ENCODE measurements around the gene TXNRD3. TPM values are rescaled to one million over a fixed set of nuclear protein-coding genes. Genes with fewer than 3 reads are reported as not detected.

The TXNRD3 gene
- total RNA-seq, 2 experiments from 2014 or later = not detected

- POLR2A ChIA-PET = no interaction called here
Measured at GRCh38 chr3:126679318-126679751, 24.4 kb upstream of the TXNRD3 start.

GRCh38 chr3:126678693-126679317, 23.9 kb upstream of the TXNRD3 start:
- H3K36me3 ChIP-seq (ENCODE audit: insufficient read depth, low read length) = no peaks in the 10 kb centered on the region
- H3K27ac ChIP-seq (ENCODE audit: low read depth, low read length, poor library complexity, severe bottlenecking) = peak overlapping the region; percentile 38
- TF ChIP-seq CTCF (conservative IDR thresholded peaks at IDR 0.05; ENCODE audit: low read length) (no peak), EZH2phosphoT487 (IDR thresholded peaks at IDR 0.05; ENCODE audit: borderline replicate concordance, low read depth, low read length) (no peak)
- no peaks in the 10 kb centered on the region for H4K20me1 ChIP-seq (ENCODE audit: insufficient read depth, low read length)
- ChIA-PET CTCF (ENCODE audit: unreplicated experiment) (interaction anchor here (0.6 to 1.0 kb wide), 3 partner anchors 69 to 770 kb away, joined by 4 to 9 read pairs (median 4); no protein-coding TSS in a partner anchor), POLR2A (no interaction called here)
- peak overlapping the region; percentile 34 for H3K4me3 ChIP-seq (ENCODE audit: low read depth, low read length, poor library complexity, severe bottlenecking)
- no peaks in the 10 kb centered on the region for H3K79me2 ChIP-seq (ENCODE audit: insufficient read depth, low read depth, low read length)
- H3K4me2 ChIP-seq (ENCODE audit: low read length) = peak overlapping the region; percentile 67
- BruUV-seq (replicated peaks) = no TSS peak
- peaks cover 27% of the 10 kb centered on the region for H3K4me1 ChIP-seq (ENCODE audit: insufficient read depth, low read length, poor library complexity, severe bottlenecking)
- peak; percentile 78 for DNase-seq (ENCODE audit: low spot score)
- intact Hi-C loops (cut with micrococcal nuclease; ENCODE audit: unreplicated experiment) = loop anchor here (1.0 to 10.0 kb wide), 3 partner anchors 303 to 866 kb away; no protein-coding TSS in a partner anchor
- no peaks in the 10 kb centered on the region for H3K9me2 ChIP-seq (ENCODE audit: insufficient read depth, low read length)
- H2AFZ ChIP-seq (ENCODE audit: low read length) = peak overlapping the region; percentile 47
- no peaks in the 10 kb centered on the region for H3K9me3 ChIP-seq (ENCODE audit: low read length)

More at GRCh38 chr3:126679318-126679751, 24.4 kb upstream of the TXNRD3 start:
- intact Hi-C loops (cut with micrococcal nuclease; ENCODE audit: unreplicated experiment) = loop anchor here (1.0 to 10.0 kb wide), 3 partner anchors 303 to 865 kb away; no protein-coding TSS in a partner anchor
- Histone ChIP-seq H3K36me3 (ENCODE audit: insufficient read depth, low read length) (no peaks in the 10 kb centered on the region), H2AFZ (ENCODE audit: low read length) (peak overlapping the region; percentile 47), H4K20me1 (ENCODE audit: insufficient read depth, low read length) (no peaks in the 10 kb centered on the region), H3K9me3 (ENCODE audit: low read length) (no peaks in the 10 kb centered on the region), H3K27ac (ENCODE audit: low read depth, low read length, poor library complexity, severe bottlenecking) (peak overlapping the region; percentile 38), H3K4me2 (ENCODE audit: low read length) (peak overlapping the region; percentile 67), H3K79me2 (ENCODE audit: insufficient read depth, low read depth, low read length) (no peaks in the 10 kb centered on the region), H3K9me2 (ENCODE audit: insufficient read depth, low read length) (no peaks in the 10 kb centered on the region), H3K4me3 (ENCODE audit: low read depth, low read length, poor library complexity, severe bottlenecking) (peak overlapping the region; percentile 34), H3K4me1 (ENCODE audit: insufficient read depth, low read length, poor library complexity, severe bottlenecking) (peaks cover 27% of the 10 kb centered on the region)
- CTCF ChIA-PET (ENCODE audit: unreplicated experiment) = interaction anchor here (0.6 to 1.0 kb wide), 2 partner anchors 698 to 770 kb away, joined by 4 to 9 read pairs; no protein-coding TSS in a partner anchor
- no peak for TF ChIP-seq EZH2phosphoT487 (IDR thresholded peaks at IDR 0.05; ENCODE audit: borderline replicate concordance, low read depth, low read length)
- TF ChIP-seq CTCF (conservative IDR thresholded peaks at IDR 0.05; ENCODE audit: low read length) = peak; percentile 88
- BruUV-seq (replicated peaks) = no TSS peak
- DNase-seq (ENCODE audit: low spot score) = peak; percentile 74
